Esophagus squamous epithelium (tissue), 5 donors: ENCODE results near the gene ZBTB21. TPM values are rescaled to one million over a fixed set of nuclear protein-coding genes. Genes with fewer than 3 reads are reported as not detected.
A peak's percentile ranks its signal among the peaks of the same experiment; 100 is the strongest.

ENCODE experiments used
- DNase-seq: peaks from one replicate; lab custom pipeline; 2025; lab: John Stamatoyannopoulos, UW
- H3K27ac ChIP-seq, 4 donors: fragments of 200-600 bp; sonication (generic); one replicate each; pipeline ENCODE4 v1.5.1; 2016 to 2019; ENCODE audit warnings: mild to moderate bottlenecking in 1 of 4
- H3K27me3 ChIP-seq, 4 donors: fragments of 200-600 bp; sonication (generic); 1 replicate in 3 of 4; 2 replicates in 1 of 4; pipeline versions ENCODE4 v1.5.1 to v1.6.0; 2017 to 2021; ENCODE audit warnings: antibody characterized with exemption in 1 of 4
- H3K36me3 ChIP-seq, 3 donors: fragments of 200-600 bp; sonication (generic); one replicate each; pipeline ENCODE4 v1.5.1; 2016 to 2019
- H3K4me1 ChIP-seq, 3 donors: fragments of 200-600 bp; sonication (generic); one replicate each; pipeline ENCODE4 v1.5.1; 2017 to 2019
- H3K4me3 ChIP-seq, 4 donors: fragments of 200-600 bp; sonication (generic); 1 replicate in 3 of 4; 2 replicates in 1 of 4; pipeline ENCODE4 v1.5.1; 2016 to 2019; ENCODE audit warnings: mild to moderate bottlenecking in 2 of 4, moderate library complexity in 1 of 4
- H3K9me3 ChIP-seq, 3 donors: fragments of 200-600 bp; sonication (generic); one replicate each; pipeline ENCODE4 v1.5.1; 2016 to 2019
- POLR2A ChIP-seq, 4 donors: fragments of 450-650 bp; IDR thresholded peaks; one replicate each; pipeline ENCODE4 v1.6.1; 2017; ENCODE audit warnings: antibody characterized with exemption in 4 of 4, mild to moderate bottlenecking in 4 of 4, moderate library complexity in 3 of 4
- WGBS, 2 donors: methylation state at CpG; one replicate each; pipeline ENCODE4 v1.1.5; 2018; 5-methylcytosine and 5-hydroxymethylcytosine counted together
- intact Hi-C: fragments of 100-400 bp; cut with DNase I; formaldehyde crosslinking; loops from one replicate; pipeline ENCODE4 v1.15.0; 2022
- total RNA-seq, 4 donors: library from RNA; depleted of rRNA; stranded (reverse); fragments of >200 nt; gene quantifications; one replicate each; pipeline ENCODE4 v1.1.0, GENCODE V29; 2016
- TF ChIP-seq, protein P1 (sequence below), 6 experiments: fragments of 450-650 bp in 4 of 6; fragments of 200-600 bp in 2 of 6; sonication (generic) in 2 of 6; IDR thresholded peaks; one replicate each; pipeline ENCODE4 v1.5.1; 2016 to 2019; ENCODE audit warnings: antibody characterized with exemption in 6 of 6, mild to moderate bottlenecking in 4 of 6, moderate library complexity in 4 of 6
- donor health status: DM: yes; HTN: yes; CAD: no.

The ZBTB21 gene
- total RNA-seq, 4 donors from 2014 or later = 5.9 to 10.3 (median 7.8) TPM

DNA sequence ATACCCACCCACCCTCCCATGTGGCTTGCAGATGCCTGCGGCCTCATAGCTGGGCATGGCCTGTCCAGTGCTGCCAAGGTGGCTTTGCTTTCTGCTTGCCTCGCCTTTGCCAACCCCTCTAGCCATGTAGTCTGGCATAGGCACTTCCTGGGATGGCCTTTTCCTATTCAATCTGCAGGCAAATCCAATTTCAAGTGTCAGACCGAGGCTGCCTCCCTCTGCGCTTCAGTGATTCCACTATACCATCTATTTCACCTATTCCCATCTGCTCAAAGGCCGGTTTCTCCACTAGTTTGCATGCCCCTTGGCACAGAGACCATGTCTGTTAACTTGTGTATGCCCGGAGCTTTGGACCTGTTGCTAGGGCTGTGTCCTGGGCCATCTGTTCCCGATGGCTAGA lies 3.8 kb upstream of the ZBTB21 start:
- DNase-seq = no peak
- WGBS, 2 donors = 46 to 66% methylated on average over 5 to 7 of the region's 7 CpGs
- Histone ChIP-seq H3K4me1 (peaks cover 4 to 60% (median 11%) of the 10 kb centered on the region in 3 donors), H3K27ac (peak overlapping the region in 2 of 4 donors; percentile 59 to 60), H3K36me3 (no peaks in the 10 kb centered on the region), H3K4me3 (no peak overlapping the region), H3K27me3 (no peaks in the 10 kb centered on the region), H3K9me3 (no peaks in the 10 kb centered on the region)
- TF ChIP-seq, protein P1, sequence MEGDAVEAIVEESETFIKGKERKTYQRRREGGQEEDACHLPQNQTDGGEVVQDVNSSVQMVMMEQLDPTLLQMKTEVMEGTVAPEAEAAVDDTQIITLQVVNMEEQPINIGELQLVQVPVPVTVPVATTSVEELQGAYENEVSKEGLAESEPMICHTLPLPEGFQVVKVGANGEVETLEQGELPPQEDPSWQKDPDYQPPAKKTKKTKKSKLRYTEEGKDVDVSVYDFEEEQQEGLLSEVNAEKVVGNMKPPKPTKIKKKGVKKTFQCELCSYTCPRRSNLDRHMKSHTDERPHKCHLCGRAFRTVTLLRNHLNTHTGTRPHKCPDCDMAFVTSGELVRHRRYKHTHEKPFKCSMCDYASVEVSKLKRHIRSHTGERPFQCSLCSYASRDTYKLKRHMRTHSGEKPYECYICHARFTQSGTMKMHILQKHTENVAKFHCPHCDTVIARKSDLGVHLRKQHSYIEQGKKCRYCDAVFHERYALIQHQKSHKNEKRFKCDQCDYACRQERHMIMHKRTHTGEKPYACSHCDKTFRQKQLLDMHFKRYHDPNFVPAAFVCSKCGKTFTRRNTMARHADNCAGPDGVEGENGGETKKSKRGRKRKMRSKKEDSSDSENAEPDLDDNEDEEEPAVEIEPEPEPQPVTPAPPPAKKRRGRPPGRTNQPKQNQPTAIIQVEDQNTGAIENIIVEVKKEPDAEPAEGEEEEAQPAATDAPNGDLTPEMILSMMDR (IDR thresholded peaks at IDR 0.05) = no peak
- no peak for TF ChIP-seq POLR2A (IDR thresholded peaks at IDR 0.05)
- intact Hi-C loops = loop anchor here (10.0 kb wide), 1 partner anchor 101 kb away; no protein-coding TSS in a partner anchor

DNA sequence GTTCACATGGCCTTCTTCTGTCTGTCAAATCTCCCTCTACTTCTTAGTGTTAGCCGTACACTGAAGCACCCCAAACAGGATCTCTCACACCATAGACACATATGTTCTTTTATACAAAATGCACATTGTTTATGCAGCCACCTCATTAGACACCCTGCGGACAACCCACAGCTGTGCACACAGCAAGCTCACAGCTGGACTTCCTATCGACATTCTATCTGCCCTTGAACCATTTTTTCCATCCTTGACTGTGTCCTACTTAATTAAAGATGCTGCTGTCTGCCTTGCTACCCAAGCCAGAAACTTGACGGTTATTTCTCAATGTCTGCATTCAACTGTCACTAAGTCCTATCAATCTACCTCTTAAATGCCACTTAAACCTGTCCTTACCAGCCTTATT lies 3.2 kb upstream of the ZBTB21 start:
- no peak for TF ChIP-seq POLR2A (IDR thresholded peaks at IDR 0.05)
- TF ChIP-seq, protein P1 (IDR thresholded peaks at IDR 0.05) = no peak
- intact Hi-C loops = loop anchor here (10.0 kb wide), 1 partner anchor 101 kb away; no protein-coding TSS in a partner anchor
- H3K27ac ChIP-seq = peak overlapping the region in 2 of 4 donors; percentile 59 to 60
- no peaks in the 10 kb centered on the region for H3K27me3 ChIP-seq
- no peak for DNase-seq
- no peak overlapping the region for H3K4me3 ChIP-seq
- peaks cover 4 to 60% (median 16%) of the 10 kb centered on the region in 3 donors for H3K4me1 ChIP-seq
- WGBS, 2 donors = 29 to 67% methylated on average over 4 of the region's 4 CpGs
- no peaks in the 10 kb centered on the region for H3K36me3 ChIP-seq
- no peaks in the 10 kb centered on the region for H3K9me3 ChIP-seq

DNA sequence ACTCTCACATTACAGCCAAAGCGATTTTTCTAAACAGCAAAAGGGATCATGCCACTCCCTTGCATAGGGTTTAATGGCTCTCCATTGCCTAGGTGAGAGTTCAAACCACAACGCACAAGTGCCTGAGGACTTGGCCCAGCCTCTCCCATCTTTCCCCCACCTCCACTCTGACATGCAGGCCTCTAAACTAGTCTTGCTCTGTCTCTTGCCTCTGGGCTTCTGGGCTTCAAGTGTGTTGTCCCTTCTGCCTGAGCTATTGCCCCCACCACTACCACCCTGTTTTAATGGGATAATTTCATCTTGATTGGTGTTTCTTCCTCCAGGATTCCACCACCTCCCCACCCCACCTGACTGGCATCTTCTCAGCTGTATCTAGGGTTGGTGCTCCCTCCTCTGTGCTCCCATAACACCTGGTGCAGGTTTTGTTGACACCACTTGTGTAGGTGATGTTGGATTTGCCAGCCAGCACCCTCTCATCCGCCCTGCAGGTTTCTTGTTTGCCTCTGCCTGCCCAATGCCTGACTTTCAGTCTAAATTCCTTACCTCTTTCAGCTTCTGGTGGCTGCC lies 2.7 kb upstream of the ZBTB21 start:
- no peaks in the 10 kb centered on the region for H3K36me3 ChIP-seq
- 53 to 71% methylated on average over 3 of the region's 3 CpGs for WGBS, 2 donors
- H3K27me3 ChIP-seq = no peaks in the 10 kb centered on the region
- H3K27ac ChIP-seq = peak overlapping the region in 2 of 4 donors; percentile 59 to 60
- intact Hi-C loops = loop anchor here (10.0 kb wide), 1 partner anchor 102 kb away; no protein-coding TSS in a partner anchor
- no peak for TF ChIP-seq POLR2A (IDR thresholded peaks at IDR 0.05)
- peaks cover 4 to 59% (median 16%) of the 10 kb centered on the region in 3 donors for H3K4me1 ChIP-seq
- no peak overlapping the region for H3K4me3 ChIP-seq
- no peaks in the 10 kb centered on the region for H3K9me3 ChIP-seq
- no peak for DNase-seq

DNA sequence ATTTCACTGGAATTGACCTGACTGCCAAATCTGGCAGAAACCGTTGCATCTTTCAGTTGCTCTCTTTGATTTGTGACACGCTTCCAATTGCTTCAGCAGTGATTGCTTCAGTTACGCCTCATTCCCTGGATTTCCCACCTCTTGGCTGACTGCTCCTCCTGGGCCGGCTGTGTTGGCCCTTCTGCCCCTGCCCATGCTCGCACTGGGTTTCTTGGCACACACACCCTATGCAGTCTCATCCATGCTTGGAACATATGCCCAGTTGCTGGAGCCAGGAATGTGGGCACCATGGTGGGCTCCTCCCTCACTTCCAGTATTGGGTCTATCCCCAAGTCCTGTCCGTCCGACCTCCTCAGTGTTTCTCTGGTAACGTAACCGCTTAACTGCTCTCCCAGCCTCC lies 2.2 kb upstream of the ZBTB21 start:
- Histone ChIP-seq H3K27ac (peak overlapping the region in 2 of 4 donors; percentile 59 to 60), H3K9me3 (no peaks in the 10 kb centered on the region), H3K4me3 (no peak overlapping the region), H3K4me1 (peaks cover 4 to 59% (median 16%) of the 10 kb centered on the region in 3 donors), H3K27me3 (no peaks in the 10 kb centered on the region), H3K36me3 (no peaks in the 10 kb centered on the region)
- WGBS, 2 donors = 34 to 66% methylated on average over 9 of the region's 9 CpGs
- DNase-seq = no peak
- TF ChIP-seq POLR2A (IDR thresholded peaks at IDR 0.05) = no peak
- TF ChIP-seq, protein P1 (IDR thresholded peaks at IDR 0.05) = no peak
- intact Hi-C loops = loop anchor here (10.0 kb wide), 1 partner anchor 102 kb away; no protein-coding TSS in a partner anchor

DNA sequence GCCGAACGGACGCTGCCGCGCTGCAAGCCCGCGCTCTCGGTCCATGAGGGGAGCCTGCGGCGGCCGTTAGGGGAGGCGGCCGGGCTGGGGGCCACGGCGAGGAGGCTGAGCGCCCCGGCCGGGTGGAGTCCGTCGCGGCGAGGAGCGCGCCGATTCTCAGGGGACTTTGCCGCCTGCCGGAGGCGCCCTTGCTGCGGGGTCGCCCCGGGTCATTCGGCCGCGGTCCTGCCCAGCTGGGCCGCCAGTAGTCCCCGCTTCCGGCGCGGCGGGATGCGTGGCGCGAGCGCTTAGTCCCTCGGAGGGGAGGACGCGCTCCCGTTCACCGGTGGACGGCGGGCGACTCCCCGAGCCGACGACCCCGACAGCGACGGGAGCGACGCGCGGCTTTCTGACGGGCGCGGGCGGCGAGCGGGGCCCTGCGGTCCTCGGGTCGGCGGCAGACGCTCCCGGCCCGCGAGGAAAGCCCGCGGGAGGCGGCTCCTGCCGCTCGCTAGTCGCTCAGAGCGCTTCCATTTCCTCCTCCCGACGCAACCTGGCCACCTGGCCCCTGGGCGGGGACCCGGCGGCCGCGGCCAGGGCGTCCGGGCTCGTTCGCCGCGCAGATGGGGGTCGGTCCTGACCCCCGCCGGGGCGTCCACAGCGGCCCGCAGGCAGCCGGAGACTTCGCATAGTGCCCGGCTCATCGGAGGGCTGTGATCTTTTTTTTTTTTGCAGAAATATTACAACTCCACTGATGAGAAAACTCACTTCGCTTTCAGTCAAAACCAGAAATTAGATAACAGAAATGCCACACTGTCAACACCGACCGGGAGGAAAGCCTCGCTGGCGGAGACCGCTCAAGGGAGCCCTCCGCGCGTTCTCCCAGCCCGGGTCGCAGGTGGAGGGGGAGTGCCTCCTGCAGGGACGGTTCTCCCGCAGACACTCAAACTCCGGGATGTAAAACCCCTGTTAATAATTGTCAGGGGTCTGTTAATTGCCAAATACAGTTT lies 641 bp upstream of the ZBTB21 start:
- peaks cover 4 to 47% (median 16%) of the 10 kb centered on the region in 3 donors for H3K4me1 ChIP-seq
- no peaks in the 10 kb centered on the region for H3K9me3 ChIP-seq
- WGBS, 2 donors = 4 to 7% methylated on average over 9 to 18 of the region's 120 CpGs
- no peaks in the 10 kb centered on the region for H3K36me3 ChIP-seq
- no peak for DNase-seq
- TF ChIP-seq, protein P1 (IDR thresholded peaks at IDR 0.05) = peak in 2 of 6 experiments; percentile 3 to 7
- peak in 1 of 4 donors; percentile 60 for TF ChIP-seq POLR2A (IDR thresholded peaks at IDR 0.05)
- H3K27me3 ChIP-seq = no peaks in the 10 kb centered on the region
- intact Hi-C loops = loop anchor here (10.0 kb wide), 1 partner anchor 104 kb away; no protein-coding TSS in a partner anchor
- peak overlapping the region; percentile 71 to 99 (median 79) for H3K4me3 ChIP-seq
- peak overlapping the region; percentile 95 to 99 (median 98) for H3K27ac ChIP-seq
